Mononuclear cell (primary cell): Measurements from ENCODE around the gene ARHGAP12. TPM values are rescaled to one million over a fixed set of nuclear protein-coding genes. Genes with fewer than 3 reads are reported as not detected.

ENCODE experiments used
- H3K27me3 ChIP-seq: 2 replicates; pipeline ENCODE4 v1.6.0; 2011; ENCODE audit warnings: low read length, control low read depth; ENCODE audit not compliant: insufficient read depth
- H3K4me1 ChIP-seq: 2 replicates; pipeline ENCODE4 v1.5.1; 2011; ENCODE audit warnings: mild to moderate bottlenecking, low read length, control low read depth; ENCODE audit not compliant: insufficient read depth
- H3K4me3 ChIP-seq: 2 replicates; pipeline ENCODE4 v1.5.1; 2011; ENCODE audit warnings: mild to moderate bottlenecking, low read length, moderate library complexity
- H3K9me3 ChIP-seq: 2 replicates; pipeline ENCODE4 v1.5.1; 2011; ENCODE audit warnings: low read depth, mild to moderate bottlenecking, control low read depth, low read length
- total RNA-seq: library from RNA; depleted of rRNA; stranded (reverse); fragments of >200 nt; gene quantifications from one replicate; pipeline ENCODE4 v1.2.3, GENCODE V29; 2012

ARHGAP12 gene
- total RNA-seq, 1 donor = 36.8 TPM

DNA sequence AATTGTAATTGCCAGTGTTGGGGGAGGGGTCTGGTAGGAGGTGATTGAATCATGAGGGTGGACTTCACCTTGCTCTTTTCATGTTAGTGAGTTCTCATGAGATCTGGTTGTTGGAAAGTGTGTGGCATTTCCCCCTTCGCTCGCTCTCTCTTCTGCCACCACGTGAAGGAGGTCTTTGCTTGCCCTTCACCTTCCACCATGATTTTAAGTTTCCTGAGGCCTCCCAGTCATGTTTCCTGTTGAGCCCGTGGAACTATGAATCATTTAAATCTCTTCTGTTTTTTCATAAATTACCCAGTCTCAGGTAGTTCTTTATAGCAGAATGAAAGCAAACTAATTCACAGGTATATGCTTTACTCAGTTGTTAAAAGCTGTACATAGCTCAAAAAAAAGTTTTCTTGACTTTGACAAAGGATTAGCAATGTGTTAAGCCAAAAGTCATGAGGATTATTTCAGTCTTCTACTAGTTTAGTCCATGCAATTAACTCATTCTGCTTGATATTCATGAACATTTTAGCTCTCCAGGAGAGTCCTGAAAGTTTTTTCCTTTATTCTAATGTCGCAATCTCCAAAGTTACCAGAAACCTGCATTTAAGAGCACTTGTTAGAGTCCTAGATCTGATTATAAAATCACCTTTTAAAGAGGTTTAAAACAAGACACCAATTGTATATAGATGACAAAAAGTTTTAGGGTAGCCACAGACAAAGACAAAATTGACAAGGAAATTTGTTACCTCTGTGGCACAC lies 27.7 kb upstream of the ARHGAP12 start:
- peaks cover 53% of the 10 kb centered on the region for H3K4me1 ChIP-seq
- H3K4me3 ChIP-seq = no peak overlapping the region
- no peaks in the 10 kb centered on the region for H3K9me3 ChIP-seq
- H3K27me3 ChIP-seq = no peaks in the 10 kb centered on the region

DNA sequence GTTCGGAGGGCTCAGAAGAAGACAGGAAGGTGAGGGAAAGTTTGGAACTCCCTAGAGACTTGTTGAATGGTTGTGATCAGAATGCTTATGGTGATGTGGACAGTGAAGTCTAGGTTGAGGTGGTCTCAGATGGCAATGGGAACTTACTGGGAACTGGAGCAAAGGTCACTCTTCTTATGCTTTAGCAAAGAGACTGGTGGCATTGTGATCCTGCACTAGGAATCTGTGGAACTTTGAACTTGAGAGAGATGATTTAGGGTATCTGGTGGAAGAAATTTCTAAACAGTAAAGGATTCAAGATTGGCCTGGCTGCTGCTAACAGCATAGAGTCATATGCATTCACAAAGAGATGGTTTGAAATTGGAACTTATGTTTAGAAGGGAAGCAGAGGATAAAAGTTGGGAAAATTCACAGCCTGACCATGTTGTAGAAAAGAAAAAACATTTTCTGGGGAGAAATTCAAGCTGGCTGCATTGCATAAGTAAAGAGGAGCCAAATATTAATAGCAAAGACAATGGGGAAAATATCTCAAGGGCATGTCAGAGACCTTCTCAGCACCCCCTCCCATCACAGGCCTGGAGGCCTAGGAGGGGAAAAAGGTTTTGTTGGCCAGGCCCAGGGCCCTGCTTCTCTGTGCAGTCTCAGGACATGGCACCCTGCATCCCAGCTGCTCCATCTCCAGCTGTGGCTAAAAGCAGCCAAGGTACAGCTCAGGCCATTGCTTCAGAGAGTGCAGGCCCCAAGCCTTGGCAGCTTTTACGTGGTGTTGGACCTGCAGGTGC lies 26.0 kb upstream of the ARHGAP12 start:
- Histone ChIP-seq H3K4me3 (no peak overlapping the region), H3K4me1 (peaks cover 39% of the 10 kb centered on the region), H3K9me3 (no peaks in the 10 kb centered on the region), H3K27me3 (no peaks in the 10 kb centered on the region)

DNA sequence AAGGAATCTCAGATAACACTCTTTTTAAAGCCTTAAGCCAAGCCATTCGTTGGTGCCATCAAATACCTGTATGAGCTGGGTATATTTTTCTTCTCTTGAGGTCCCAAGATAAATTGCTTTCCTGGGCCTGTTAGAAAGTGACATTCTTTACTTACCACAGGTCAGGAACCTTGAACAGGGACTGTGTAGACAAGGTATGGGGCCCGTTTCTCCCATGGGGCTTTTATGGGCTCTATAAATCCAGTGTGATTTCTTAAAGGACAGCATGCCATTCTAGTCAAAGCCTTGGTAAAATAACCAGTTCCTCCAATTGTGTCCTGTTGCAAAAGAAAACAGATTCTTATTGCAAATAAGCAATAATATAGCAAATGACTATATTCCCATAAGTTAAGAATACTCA lies 24.8 kb upstream of the ARHGAP12 start:
- Histone ChIP-seq H3K9me3 (no peaks in the 10 kb centered on the region), H3K4me3 (no peak overlapping the region), H3K27me3 (no peaks in the 10 kb centered on the region), H3K4me1 (peaks cover 38% of the 10 kb centered on the region)

GRCh38 chr10:31953080-31953479 lies 24.4 kb upstream of the ARHGAP12 start:
- peaks cover 38% of the 10 kb centered on the region for H3K4me1 ChIP-seq
- H3K27me3 ChIP-seq = no peaks in the 10 kb centered on the region
- H3K4me3 ChIP-seq = no peak overlapping the region
- H3K9me3 ChIP-seq = no peaks in the 10 kb centered on the region

DNA sequence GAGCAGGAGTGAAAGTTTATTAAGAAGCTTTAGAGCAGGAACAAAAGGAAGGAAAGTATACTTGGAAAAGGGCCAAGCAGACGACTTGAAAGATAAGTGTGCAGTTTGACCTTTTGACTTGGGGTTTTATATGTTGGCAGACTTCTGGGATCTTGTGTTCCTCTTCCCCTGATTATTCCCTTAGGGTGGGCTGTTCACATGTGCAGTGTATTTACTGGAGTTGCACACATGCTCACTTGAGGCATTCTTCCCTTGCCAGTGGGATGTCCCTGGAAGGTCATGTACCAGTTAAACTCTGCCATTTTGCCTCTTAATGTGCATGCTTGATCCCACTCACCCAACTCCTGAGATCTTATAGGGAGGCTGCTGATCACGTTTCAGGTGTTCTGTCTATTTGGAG lies 23.4 kb upstream of the ARHGAP12 start:
- Histone ChIP-seq H3K4me3 (no peak overlapping the region), H3K27me3 (no peaks in the 10 kb centered on the region), H3K9me3 (no peaks in the 10 kb centered on the region), H3K4me1 (peaks cover 47% of the 10 kb centered on the region)

- no peaks in the 10 kb centered on the region for H3K9me3 ChIP-seq
- H3K27me3 ChIP-seq = no peaks in the 10 kb centered on the region
- no peak overlapping the region for H3K4me3 ChIP-seq
- H3K4me1 ChIP-seq = peaks cover 45% of the 10 kb centered on the region
These were observed 20.6 kb upstream of the ARHGAP12 start for GRCh38 chr10:31949266-31949665.

DNA sequence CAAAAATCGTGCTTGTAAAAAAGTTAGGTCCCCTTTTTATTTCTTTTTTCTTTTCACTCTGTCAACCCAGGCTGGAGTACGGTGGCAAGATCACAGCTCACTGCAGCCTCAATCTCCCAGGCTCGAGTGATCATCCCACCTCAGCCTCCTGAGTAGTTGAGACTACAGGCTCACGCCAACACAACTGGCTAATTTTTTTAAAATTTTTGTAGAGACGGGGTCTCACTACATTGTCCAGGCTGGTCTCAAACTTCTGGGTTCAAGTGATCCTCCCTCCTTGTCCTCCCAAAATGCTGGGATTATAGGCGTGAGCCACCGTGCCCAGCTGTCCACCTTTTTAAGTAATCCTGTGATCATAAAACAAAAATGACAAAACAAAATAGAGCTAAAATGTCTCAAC lies 19.4 kb upstream of the ARHGAP12 start:
- Histone ChIP-seq H3K9me3 (no peaks in the 10 kb centered on the region), H3K4me1 (peaks cover 45% of the 10 kb centered on the region), H3K4me3 (no peak overlapping the region), H3K27me3 (no peaks in the 10 kb centered on the region)

GRCh38 chr10:31947144-31947926 lies 18.7 kb upstream of the ARHGAP12 start:
- peaks cover 42% of the 10 kb centered on the region for H3K4me1 ChIP-seq
- H3K4me3 ChIP-seq = no peak overlapping the region
- H3K9me3 ChIP-seq = no peaks in the 10 kb centered on the region
- H3K27me3 ChIP-seq = no peaks in the 10 kb centered on the region

DNA sequence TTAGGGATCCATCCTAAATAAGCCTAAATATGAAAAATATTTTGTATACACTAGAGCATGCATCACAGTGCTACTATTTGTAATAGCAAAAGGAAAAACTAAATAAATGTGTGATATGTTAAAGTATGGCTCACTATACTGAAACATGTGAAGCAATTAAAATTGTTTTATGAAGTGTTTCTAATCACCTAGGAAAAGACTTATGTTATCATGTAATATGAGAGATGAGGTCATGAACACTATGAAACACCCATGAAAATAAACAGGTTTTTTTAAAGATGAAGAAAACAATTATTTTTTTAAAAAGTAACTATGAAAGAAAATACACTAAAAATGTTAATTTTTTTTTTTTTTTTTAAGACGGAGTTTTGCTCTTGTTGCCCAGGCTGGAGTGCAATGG lies 16.8 kb upstream of the ARHGAP12 start:
- Histone ChIP-seq H3K9me3 (no peaks in the 10 kb centered on the region), H3K27me3 (no peaks in the 10 kb centered on the region), H3K4me3 (no peak overlapping the region), H3K4me1 (peaks cover 36% of the 10 kb centered on the region)

- no peaks in the 10 kb centered on the region for H3K27me3 ChIP-seq
- no peak overlapping the region for H3K4me3 ChIP-seq
- H3K9me3 ChIP-seq = no peaks in the 10 kb centered on the region
- H3K4me1 ChIP-seq = peaks cover 27% of the 10 kb centered on the region
These were observed 15.4 kb upstream of the ARHGAP12 start for GRCh38 chr10:31944071-31944433.

GRCh38 chr10:31942892-31943291 lies 14.3 kb upstream of the ARHGAP12 start:
- H3K9me3 ChIP-seq = no peaks in the 10 kb centered on the region
- H3K4me3 ChIP-seq = no peak overlapping the region
- H3K27me3 ChIP-seq = no peaks in the 10 kb centered on the region
- peaks cover 17% of the 10 kb centered on the region for H3K4me1 ChIP-seq

GRCh38 chr10:31942435-31942834 lies 13.8 kb upstream of the ARHGAP12 start:
- H3K4me1 ChIP-seq = peaks cover 12% of the 10 kb centered on the region
- H3K9me3 ChIP-seq = no peaks in the 10 kb centered on the region
- H3K27me3 ChIP-seq = no peaks in the 10 kb centered on the region
- no peak overlapping the region for H3K4me3 ChIP-seq

DNA sequence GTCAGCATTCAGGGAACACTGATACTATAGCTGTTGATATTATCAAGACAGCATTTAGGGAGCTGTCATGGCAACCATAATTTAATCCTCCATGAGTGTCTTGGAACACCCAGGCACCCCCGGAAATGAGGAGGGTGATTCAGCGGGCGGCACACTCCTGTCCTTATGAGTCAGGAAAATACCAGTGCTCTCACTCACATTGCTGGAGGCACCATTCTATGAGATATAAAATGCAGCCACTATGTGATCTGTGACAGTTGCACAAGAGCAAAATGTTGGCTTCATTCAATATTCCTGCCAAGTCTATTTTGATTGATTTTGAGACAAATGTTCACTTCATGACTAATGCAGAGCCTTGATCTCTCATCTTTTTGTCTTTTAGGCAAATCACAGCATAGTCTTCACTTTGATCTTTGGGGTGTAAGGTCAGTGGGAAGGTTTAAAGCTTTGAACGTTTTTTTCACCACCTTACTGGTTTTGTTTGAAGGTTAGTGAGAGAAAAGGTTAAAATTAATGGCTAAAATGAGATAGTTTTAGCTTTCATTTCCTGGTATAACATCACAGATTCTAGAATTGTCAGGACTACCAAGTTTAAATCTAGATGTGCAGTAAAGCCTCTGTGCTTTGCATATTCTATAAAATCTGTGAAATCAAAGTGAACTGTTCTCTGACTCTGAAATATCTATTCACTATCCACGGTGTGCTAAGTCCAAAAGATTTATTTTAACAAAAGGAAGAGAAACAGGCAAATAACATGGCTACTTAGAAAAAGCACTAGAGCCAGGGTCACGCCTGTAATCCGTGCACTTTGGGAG lies 12.4 kb upstream of the ARHGAP12 start:
- Histone ChIP-seq H3K27me3 (no peaks in the 10 kb centered on the region), H3K9me3 (no peaks in the 10 kb centered on the region), H3K4me1 (no peaks in the 10 kb centered on the region), H3K4me3 (no peak overlapping the region)

DNA sequence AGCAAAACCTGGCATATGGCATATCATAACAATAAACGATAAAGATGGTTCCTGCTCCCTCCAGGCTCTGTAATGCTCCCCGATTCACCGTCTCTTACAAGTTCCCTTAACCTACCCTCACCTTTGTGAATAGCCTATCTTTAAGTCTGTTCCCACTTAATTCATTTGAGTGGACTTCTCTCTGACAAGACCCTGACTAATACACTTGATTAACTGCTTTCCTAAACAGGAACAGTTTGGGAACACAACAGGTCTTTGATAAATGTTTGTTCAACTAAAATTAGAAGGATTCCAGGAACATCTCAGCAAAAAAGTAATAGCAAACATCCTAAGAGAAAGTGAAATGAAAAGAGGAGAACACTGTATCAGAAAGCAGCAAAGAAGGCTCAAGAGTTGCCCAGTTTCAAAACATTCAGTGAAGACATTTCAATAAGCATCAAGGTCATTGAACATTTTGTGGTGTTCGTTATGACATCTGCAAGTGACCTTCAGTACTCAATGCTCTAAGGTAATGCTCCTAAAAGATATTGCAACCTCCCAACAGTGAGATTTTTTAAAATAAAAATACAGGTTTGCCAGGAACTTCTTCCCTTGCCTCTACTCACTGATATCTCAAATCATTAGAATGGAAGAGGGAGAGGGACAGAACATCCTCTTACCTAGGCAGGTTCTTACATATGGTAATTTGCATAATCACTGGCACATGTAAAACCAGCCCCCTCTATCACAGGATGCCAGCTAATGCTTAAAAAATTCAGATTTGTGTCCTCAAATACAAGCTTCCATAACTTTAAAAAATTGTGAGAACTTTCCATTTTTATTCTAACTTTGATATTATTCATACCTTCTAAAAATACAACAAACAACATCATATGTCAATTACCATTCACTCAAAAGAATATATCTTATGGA lies 11.4 kb upstream of the ARHGAP12 start:
- H3K27me3 ChIP-seq = no peaks in the 10 kb centered on the region
- no peaks in the 10 kb centered on the region for H3K4me1 ChIP-seq
- H3K4me3 ChIP-seq = no peak overlapping the region
- H3K9me3 ChIP-seq = no peaks in the 10 kb centered on the region
